ENCODE measurements around the gene EPDR1.

DNA sequence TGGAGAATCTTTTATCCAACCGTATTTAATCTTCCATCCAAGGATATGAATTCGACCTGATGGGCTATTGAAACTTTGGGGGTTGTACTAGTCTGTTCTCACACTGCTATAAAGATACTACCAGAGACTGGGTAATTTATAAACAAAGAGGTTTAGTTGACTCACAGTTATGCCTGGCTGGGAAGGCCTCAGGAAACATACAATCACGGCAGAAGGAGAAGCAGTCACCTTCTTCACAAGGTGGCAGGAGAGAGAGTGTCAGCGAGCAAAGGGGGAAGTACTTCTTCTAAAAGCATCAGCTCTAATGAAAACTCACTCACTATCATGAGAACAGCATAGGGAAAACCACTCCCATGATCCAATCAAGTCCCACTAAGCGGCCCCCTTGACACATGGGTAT is 43.8 kb downstream of the EPDR1 start:
- TF ChIP-seq SMC3 (IDR thresholded peaks at IDR 0.05; ENCODE audit: low read depth, low read length) = no peak
- TF ChIP-seq, protein P1, sequence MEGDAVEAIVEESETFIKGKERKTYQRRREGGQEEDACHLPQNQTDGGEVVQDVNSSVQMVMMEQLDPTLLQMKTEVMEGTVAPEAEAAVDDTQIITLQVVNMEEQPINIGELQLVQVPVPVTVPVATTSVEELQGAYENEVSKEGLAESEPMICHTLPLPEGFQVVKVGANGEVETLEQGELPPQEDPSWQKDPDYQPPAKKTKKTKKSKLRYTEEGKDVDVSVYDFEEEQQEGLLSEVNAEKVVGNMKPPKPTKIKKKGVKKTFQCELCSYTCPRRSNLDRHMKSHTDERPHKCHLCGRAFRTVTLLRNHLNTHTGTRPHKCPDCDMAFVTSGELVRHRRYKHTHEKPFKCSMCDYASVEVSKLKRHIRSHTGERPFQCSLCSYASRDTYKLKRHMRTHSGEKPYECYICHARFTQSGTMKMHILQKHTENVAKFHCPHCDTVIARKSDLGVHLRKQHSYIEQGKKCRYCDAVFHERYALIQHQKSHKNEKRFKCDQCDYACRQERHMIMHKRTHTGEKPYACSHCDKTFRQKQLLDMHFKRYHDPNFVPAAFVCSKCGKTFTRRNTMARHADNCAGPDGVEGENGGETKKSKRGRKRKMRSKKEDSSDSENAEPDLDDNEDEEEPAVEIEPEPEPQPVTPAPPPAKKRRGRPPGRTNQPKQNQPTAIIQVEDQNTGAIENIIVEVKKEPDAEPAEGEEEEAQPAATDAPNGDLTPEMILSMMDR (conservative IDR thresholded peaks at IDR 0.05; ENCODE audit: low read depth, low read length) = no peak
- no peak for TF ChIP-seq POLR2A (IDR thresholded peaks at IDR 0.05; ENCODE audit: low read depth, low read length)
- no peak for TF ChIP-seq RFX5 (IDR thresholded peaks at IDR 0.05; ENCODE audit: low read depth, low read length)
- TF ChIP-seq BHLHE40 (IDR thresholded peaks at IDR 0.05; ENCODE audit: low read depth, low read length) = no peak
- no peak for TF ChIP-seq MXI1 (IDR thresholded peaks at IDR 0.05; ENCODE audit: borderline replicate concordance, low read depth, low read length)
- TF ChIP-seq MAFK (IDR thresholded peaks at IDR 0.05; ENCODE audit: low read depth, low read length) = no peak
